Ovary (tissue), 3 donors: ENCODE measurements around the gene ANKRD39.

Experiments used
- CTCF ChIP-seq, 3 donors: fragments of 450-650 bp in 2 of 3; fragments of 200-600 bp in 1 of 3; IDR thresholded peaks; one replicate each; pipeline versions ENCODE4 v1.5.1 to v1.8.0; 2016 to 2022; ENCODE audit warnings: antibody characterized with exemption in 3 of 3, mild to moderate bottlenecking in 1 of 3
- POLR2A ChIP-seq: fragments of 450-650 bp; IDR thresholded peaks from one replicate; pipeline ENCODE4 v1.6.1; 2017; ENCODE audit warnings: antibody characterized with exemption, mild to moderate bottlenecking, moderate library complexity
- donor health status: DM: no; HTN: no; CAD: no.

GRCh38 chr2:96815326-96816126 lies 42.3 kb downstream of the ANKRD39 start:
- TF ChIP-seq CTCF (IDR thresholded peaks at IDR 0.05) (no peak), POLR2A (no peak)
